Measurements from ENCODE around the gene CPNE4.
"Not testable (repeated sequence)": the region's sequence is repeated elsewhere in the genome, so short reads cannot be mapped to it uniquely, and the experiment has no call there.

The CPNE4 gene

DNA sequence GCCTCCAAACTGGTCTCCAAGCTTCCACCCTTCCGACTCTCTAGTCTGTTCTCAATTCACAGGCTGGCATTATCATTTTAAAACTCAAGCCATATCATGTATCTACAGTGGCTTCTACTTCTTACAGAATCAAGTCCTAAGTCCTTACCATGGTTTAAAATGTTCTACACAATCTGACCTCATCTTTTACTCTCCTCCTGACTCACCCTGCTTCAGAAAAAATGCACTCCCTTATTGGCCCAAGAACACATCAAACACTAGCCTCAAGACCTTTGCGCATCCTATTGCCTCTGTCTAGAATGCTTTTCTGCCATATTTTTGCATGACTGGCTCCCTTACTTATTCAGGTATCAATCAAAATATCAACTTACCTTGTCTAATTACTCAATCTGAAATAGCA is 543.0 kb downstream of the CPNE4 start:
- TF ChIP-seq CTCF (conservative IDR thresholded peaks at IDR 0.05; ENCODE audit: control insufficient read depth, insufficient read depth, low read depth, low read length): no peak

DNA sequence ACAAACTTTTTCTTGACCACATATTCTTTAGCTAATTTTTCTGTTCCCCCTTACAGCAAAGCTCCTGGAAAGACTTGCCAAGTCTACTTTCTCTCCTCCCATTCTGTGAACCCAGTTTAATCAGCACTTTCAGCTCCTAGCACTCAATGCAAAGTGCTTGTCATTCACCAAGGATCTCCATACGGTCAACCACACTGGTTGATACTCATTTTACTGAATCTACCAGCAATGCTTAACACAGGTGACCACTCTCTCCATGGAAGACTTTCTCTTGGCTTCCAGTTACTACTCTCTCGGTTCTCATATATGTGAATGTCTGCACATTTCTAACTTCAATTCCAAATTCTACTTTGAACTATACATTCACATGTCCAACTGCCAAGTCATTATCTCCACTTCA is 543.7 kb downstream of the CPNE4 start:
- DNase-seq (ENCODE audit: low read depth): no peak
- no peak for TF ChIP-seq CTCF (conservative IDR thresholded peaks at IDR 0.05; ENCODE audit: control insufficient read depth, insufficient read depth, low read depth, low read length)
- H3K4me3 ChIP-seq (ENCODE audit: control insufficient read depth, low read depth, low read length): no peak overlapping the region

More for the DNA sequence above, 543.0 kb downstream of the CPNE4 start:
- DNase-seq (ENCODE audit: low read depth): peak; percentile 52
- H3K4me3 ChIP-seq (ENCODE audit: control insufficient read depth, low read depth, low read length): no peak overlapping the region

- not testable (repeated sequence) for DNase-seq (ENCODE audit: low read depth); H3K4me3 ChIP-seq (ENCODE audit: control insufficient read depth, low read depth, low read length)
Measured at GRCh38 chr3:131486545-131486944, 548.3 kb downstream of the CPNE4 start.

- no peak overlapping the region for H3K4me3 ChIP-seq (ENCODE audit: control insufficient read depth, low read depth, low read length)
- DNase-seq (ENCODE audit: low read depth): peak; percentile 2
- TF ChIP-seq CTCF (conservative IDR thresholded peaks at IDR 0.05; ENCODE audit: control insufficient read depth, insufficient read depth, low read depth, low read length): no peak
Measured at GRCh38 chr3:131485119-131485518, 549.7 kb downstream of the CPNE4 start.

DNA sequence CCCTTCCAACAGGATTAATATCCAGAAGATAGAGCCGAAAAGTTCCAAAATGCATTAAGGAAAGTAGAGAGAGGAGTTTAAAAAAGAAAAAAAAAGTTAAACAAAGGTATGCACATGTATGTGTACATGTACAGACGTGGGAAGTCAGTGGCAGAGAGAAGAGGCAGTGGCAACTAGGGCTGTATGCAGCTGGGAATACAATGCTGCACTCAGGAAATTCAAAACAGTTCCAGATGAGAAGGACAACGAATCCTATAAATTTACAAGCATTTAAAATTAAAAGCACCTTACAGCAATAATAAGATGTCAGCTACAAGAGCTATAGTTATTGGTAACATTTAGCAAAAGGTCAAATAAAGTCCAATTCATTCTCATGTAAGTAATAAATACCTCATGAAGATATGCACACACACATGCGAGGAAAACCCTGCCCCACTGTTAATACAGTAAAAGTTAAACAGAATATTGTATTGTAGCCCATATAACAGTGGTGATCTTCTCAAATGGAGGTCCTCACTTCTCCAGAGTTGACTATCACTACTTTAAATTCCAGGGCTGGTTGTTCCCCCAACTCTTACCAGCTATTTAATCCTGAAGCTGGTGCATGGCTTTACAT is 550.2 kb downstream of the CPNE4 start:
- H3K4me3 ChIP-seq (ENCODE audit: control insufficient read depth, low read depth, low read length): no peak overlapping the region
- no peak for DNase-seq (ENCODE audit: low read depth)
- TF ChIP-seq CTCF (conservative IDR thresholded peaks at IDR 0.05; ENCODE audit: control insufficient read depth, insufficient read depth, low read depth, low read length): no peak
